HCT116 (cell line): Measurements from ENCODE around the gene ACOX3.

Experiments used
- CEBPB ChIP-seq: IDR thresholded peaks from 2 replicates; pipeline ENCODE4 v1.6.1; 2012; ENCODE audit warnings: low read depth
- EZH2phosphoT487 ChIP-seq: fragments of 200-600 bp; IDR thresholded peaks from 2 replicates; pipeline ENCODE4 v1.6.1; 2018; ENCODE audit warnings: antibody characterized with exemption, borderline replicate concordance
- POLR2A ChIP-seq: IDR thresholded peaks from 2 replicates; pipeline ENCODE4 v1.7.0; 2011; ENCODE audit warnings: borderline replicate concordance; ENCODE audit not compliant: insufficient read depth, insufficient read length; ENCODE audit errors: extremely low read depth
- POLR2AphosphoS5 ChIP-seq: IDR thresholded peaks from 2 replicates; pipeline ENCODE4 v1.6.1; 2011; ENCODE audit warnings: mild to moderate bottlenecking, low read depth, low read length, moderate library complexity
- RAD21 ChIP-seq: IDR thresholded peaks from 2 replicates; pipeline ENCODE4 v1.6.1; 2012; ENCODE audit warnings: low read depth, mild to moderate bottlenecking
- SIN3A ChIP-seq: IDR thresholded peaks from 2 replicates; pipeline ENCODE4 v1.6.1; 2012; ENCODE audit warnings: low read depth
- ZNF274 ChIP-seq: fragments of 200-500 bp; sonication (Bioruptor generic); IDR thresholded peaks from 2 replicates; pipeline ENCODE4 v1.6.1; 2014; ENCODE audit warnings: mild to moderate bottlenecking, low read depth, low read length, inconsistent platforms
- TF ChIP-seq, protein P1 (sequence below), 3 experiments: fragments of 200-600 bp in 1 of 3; sonication (generic) in 1 of 3; IDR thresholded peaks in 2 of 3; conservative IDR thresholded peaks in 1 of 3; 2 replicates each; pipeline ENCODE4 v1.5.1; 2012 to 2017; ENCODE audit warnings: low read depth in 2 of 3, low read length in 2 of 3, antibody characterized with exemption in 1 of 3, borderline replicate concordance in 1 of 3, control low read depth in 1 of 3, mild to moderate bottlenecking in 1 of 3, mixed read lengths in 1 of 3, mixed run types in 1 of 3, moderate library complexity in 1 of 3; ENCODE audit not compliant: insufficient read depth in 1 of 3
- TF ChIP-seq, protein P2 (sequence below): IDR thresholded peaks from 2 replicates; pipeline ENCODE4 v1.6.1; 2012
- TF ChIP-seq, protein P3 (sequence below): IDR thresholded peaks from 2 replicates; pipeline ENCODE4 v1.6.1; 2012
- TF ChIP-seq, protein P4 (sequence below): IDR thresholded peaks from 2 replicates; pipeline ENCODE4 v1.6.1; 2012; ENCODE audit warnings: low read depth

DNA sequence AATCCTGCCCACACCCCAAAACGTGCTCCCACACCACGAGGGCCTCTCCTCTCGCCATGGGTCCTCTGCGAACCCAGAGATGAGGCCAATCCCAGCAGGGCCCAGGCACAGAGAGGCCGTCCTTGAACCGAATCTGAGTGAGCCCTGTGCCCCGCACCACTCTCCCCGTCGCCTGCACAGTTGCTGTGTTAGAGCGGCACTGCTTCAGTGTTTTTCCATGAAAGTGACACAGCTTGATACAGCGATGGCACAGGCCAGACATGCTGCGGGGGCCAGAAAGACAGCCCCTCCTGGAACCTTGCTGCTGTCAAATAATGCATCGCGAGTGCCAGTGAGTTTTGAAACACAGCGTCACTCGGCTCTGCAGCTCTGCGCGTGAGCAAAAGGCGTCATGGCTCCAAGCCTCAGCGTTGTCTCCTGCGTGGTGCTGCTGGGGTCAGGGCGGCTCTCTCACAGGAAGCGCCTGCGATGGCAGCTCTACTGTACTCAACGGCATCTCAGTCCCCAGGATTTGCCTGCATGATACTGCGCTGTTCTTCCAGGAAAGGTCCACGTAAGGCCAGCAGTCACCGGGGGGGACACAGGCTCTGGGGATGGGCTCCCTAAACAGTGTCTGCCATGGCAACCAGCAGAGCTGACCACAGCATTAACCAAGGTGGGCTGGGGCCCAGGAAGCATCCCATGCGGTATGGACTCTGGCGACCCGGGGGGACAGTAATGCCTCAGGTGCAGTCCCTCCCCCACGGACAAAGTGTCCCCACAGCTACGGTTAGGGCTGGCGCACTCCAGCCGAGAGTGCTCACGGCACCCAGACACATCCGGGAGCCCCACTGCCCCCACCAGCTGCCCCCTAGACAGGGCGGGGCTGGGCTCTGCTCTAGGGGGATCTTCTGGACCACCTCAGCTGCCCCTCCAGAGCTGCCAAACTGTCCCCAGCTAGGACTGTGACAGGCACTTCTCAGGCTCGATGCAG lies 63.1 kb downstream of the ACOX3 start:
- TF ChIP-seq RAD21 (no peak), SIN3A (no peak), ZNF274 (no peak), POLR2AphosphoS5 (no peak), CEBPB (no peak), EZH2phosphoT487 (no peak), POLR2A (no peak)
- TF ChIP-seq, protein P1, sequence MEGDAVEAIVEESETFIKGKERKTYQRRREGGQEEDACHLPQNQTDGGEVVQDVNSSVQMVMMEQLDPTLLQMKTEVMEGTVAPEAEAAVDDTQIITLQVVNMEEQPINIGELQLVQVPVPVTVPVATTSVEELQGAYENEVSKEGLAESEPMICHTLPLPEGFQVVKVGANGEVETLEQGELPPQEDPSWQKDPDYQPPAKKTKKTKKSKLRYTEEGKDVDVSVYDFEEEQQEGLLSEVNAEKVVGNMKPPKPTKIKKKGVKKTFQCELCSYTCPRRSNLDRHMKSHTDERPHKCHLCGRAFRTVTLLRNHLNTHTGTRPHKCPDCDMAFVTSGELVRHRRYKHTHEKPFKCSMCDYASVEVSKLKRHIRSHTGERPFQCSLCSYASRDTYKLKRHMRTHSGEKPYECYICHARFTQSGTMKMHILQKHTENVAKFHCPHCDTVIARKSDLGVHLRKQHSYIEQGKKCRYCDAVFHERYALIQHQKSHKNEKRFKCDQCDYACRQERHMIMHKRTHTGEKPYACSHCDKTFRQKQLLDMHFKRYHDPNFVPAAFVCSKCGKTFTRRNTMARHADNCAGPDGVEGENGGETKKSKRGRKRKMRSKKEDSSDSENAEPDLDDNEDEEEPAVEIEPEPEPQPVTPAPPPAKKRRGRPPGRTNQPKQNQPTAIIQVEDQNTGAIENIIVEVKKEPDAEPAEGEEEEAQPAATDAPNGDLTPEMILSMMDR (IDR thresholded peaks at IDR 0.05 in 2 of 3, conservative IDR thresholded peaks at IDR 0.05 in 1 of 3; ENCODE audit: borderline replicate concordance in 1 of 3, insufficient read depth in 1 of 3, low read depth in 2 of 3, low read length in 2 of 3): no peak
- TF ChIP-seq, protein P2, sequence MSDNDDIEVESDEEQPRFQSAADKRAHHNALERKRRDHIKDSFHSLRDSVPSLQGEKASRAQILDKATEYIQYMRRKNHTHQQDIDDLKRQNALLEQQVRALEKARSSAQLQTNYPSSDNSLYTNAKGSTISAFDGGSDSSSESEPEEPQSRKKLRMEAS: no peak
- TF ChIP-seq, protein P3, sequence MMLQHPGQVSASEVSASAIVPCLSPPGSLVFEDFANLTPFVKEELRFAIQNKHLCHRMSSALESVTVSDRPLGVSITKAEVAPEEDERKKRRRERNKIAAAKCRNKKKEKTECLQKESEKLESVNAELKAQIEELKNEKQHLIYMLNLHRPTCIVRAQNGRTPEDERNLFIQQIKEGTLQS: no peak
- TF ChIP-seq, protein P4, sequence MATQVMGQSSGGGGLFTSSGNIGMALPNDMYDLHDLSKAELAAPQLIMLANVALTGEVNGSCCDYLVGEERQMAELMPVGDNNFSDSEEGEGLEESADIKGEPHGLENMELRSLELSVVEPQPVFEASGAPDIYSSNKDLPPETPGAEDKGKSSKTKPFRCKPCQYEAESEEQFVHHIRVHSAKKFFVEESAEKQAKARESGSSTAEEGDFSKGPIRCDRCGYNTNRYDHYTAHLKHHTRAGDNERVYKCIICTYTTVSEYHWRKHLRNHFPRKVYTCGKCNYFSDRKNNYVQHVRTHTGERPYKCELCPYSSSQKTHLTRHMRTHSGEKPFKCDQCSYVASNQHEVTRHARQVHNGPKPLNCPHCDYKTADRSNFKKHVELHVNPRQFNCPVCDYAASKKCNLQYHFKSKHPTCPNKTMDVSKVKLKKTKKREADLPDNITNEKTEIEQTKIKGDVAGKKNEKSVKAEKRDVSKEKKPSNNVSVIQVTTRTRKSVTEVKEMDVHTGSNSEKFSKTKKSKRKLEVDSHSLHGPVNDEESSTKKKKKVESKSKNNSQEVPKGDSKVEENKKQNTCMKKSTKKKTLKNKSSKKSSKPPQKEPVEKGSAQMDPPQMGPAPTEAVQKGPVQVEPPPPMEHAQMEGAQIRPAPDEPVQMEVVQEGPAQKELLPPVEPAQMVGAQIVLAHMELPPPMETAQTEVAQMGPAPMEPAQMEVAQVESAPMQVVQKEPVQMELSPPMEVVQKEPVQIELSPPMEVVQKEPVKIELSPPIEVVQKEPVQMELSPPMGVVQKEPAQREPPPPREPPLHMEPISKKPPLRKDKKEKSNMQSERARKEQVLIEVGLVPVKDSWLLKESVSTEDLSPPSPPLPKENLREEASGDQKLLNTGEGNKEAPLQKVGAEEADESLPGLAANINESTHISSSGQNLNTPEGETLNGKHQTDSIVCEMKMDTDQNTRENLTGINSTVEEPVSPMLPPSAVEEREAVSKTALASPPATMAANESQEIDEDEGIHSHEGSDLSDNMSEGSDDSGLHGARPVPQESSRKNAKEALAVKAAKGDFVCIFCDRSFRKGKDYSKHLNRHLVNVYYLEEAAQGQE: no peak
